NK-92 (cell line): ENCODE data around the gene GATA5.
"Not testable (repeated sequence)": the region's sequence is repeated elsewhere in the genome, so short reads cannot be mapped to it uniquely, and the experiment has no call there.

Experiments
- DNase-seq: peaks from one replicate; lab custom pipeline; 2025; ENCODE audit not compliant: unreplicated experiment; lab: John Stamatoyannopoulos, UW

Gene GATA5

GRCh38 chr20:62505337-62506045, 29.7 kb upstream of the GATA5 start:
- no peak for DNase-seq

- no peak for DNase-seq
These were observed 28.5 kb upstream of the GATA5 start for GRCh38 chr20:62504323-62504722.

GRCh38 chr20:62503401-62504178, 27.8 kb upstream of the GATA5 start:
- no peak for DNase-seq

GRCh38 chr20:62502496-62503095, 26.8 kb upstream of the GATA5 start:
- no peak for DNase-seq

GRCh38 chr20:62501801-62502495, 26.2 kb upstream of the GATA5 start:
- DNase-seq: no peak

- no peak for DNase-seq
These were observed 24.6 kb upstream of the GATA5 start for GRCh38 chr20:62500237-62500864.

GRCh38 chr20:62499758-62500236, 24.0 kb upstream of the GATA5 start:
- DNase-seq: no peak

GRCh38 chr20:62498874-62499273, 23.1 kb upstream of the GATA5 start:
- DNase-seq: no peak

GRCh38 chr20:62496568-62497218, 20.9 kb upstream of the GATA5 start:
- DNase-seq: no peak

- no peak for DNase-seq
These were observed 20.2 kb upstream of the GATA5 start for GRCh38 chr20:62495749-62496567.

- no peak for DNase-seq
These were observed 19.4 kb upstream of the GATA5 start for GRCh38 chr20:62494980-62495748.

- no peak for DNase-seq
These were observed 18.7 kb upstream of the GATA5 start for GRCh38 chr20:62494537-62494936.

GRCh38 chr20:62493886-62494285, 18.1 kb upstream of the GATA5 start:
- DNase-seq: no peak

- DNase-seq: no peak
These were observed 17.6 kb upstream of the GATA5 start for GRCh38 chr20:62493253-62493885.

GRCh38 chr20:62492711-62493110, 16.9 kb upstream of the GATA5 start:
- DNase-seq: no peak

- not testable (repeated sequence) for DNase-seq
These were observed 15.0 kb upstream of the GATA5 start for GRCh38 chr20:62490783-62491182.

- DNase-seq: no peak
These were observed 14.1 kb upstream of the GATA5 start for GRCh38 chr20:62489932-62490263.

GRCh38 chr20:62489186-62489931, 13.6 kb upstream of the GATA5 start:
- DNase-seq: no peak
